Mammary microvascular endothelial cell (primary cell): ENCODE results near the gene CCDC18. TPM values are rescaled to one million over a fixed set of nuclear protein-coding genes. Genes with fewer than 3 reads are reported as not detected.

Source experiments
- total RNA-seq: library from RNA; depleted of rRNA; stranded (reverse); fragments of >200 nt; gene quantifications from 2 replicates; pipeline ENCODE4 v1.2.3, GENCODE V29; 2015

Gene CCDC18, protein sequence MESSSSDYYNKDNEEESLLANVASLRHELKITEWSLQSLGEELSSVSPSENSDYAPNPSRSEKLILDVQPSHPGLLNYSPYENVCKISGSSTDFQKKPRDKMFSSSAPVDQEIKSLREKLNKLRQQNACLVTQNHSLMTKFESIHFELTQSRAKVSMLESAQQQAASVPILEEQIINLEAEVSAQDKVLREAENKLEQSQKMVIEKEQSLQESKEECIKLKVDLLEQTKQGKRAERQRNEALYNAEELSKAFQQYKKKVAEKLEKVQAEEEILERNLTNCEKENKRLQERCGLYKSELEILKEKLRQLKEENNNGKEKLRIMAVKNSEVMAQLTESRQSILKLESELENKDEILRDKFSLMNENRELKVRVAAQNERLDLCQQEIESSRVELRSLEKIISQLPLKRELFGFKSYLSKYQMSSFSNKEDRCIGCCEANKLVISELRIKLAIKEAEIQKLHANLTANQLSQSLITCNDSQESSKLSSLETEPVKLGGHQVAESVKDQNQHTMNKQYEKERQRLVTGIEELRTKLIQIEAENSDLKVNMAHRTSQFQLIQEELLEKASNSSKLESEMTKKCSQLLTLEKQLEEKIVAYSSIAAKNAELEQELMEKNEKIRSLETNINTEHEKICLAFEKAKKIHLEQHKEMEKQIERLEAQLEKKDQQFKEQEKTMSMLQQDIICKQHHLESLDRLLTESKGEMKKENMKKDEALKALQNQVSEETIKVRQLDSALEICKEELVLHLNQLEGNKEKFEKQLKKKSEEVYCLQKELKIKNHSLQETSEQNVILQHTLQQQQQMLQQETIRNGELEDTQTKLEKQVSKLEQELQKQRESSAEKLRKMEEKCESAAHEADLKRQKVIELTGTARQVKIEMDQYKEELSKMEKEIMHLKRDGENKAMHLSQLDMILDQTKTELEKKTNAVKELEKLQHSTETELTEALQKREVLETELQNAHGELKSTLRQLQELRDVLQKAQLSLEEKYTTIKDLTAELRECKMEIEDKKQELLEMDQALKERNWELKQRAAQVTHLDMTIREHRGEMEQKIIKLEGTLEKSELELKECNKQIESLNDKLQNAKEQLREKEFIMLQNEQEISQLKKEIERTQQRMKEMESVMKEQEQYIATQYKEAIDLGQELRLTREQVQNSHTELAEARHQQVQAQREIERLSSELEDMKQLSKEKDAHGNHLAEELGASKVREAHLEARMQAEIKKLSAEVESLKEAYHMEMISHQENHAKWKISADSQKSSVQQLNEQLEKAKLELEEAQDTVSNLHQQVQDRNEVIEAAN (N-terminal part only)
- 5.7 and 6.1 TPM in 2 replicates for total RNA-seq

DNA sequence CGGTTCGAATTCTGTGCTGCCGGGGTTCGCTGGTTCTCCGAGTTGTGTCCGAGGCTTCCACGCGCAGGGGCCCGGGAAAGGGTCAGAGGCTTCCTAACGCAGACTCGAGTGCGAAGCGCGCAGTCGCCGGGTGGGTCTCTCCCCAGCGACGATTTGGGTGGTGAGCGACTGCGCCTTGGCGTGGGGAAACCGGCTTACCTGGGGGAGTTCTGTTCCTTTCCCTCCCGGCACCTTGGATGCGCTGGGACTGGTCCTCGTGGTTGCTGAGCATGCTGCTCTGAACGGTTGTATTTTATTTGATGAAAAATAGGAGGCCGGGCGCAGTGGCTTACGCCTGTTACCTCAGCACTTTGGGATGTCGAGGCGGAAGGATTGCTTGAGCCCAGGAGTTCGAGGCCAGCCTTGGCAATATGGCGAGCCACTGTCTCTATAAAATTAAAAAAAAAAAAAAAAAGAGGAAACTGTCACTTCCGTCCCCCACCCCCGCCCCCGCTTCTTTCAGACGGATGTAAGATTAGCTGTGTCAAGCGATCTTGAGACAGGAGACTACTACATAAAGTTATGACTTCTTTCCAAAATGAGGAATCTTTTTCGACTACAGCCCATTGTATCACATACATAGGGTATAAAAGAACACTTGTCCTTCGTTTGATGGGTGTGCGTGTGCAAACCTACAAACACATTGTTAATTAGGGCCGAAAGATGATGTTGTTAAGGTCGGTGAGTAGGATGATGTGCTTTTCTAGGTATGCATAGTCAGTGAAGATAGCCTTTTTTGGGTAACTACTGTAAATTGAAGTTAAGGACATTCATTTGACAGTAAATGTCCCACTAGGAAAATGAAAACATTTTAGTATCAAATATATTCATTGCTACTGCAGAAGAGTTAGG lies at the start of gene CCDC18:
TSS of gene CCDC18 (plus strand) at position 2 of the 891 bp plus-strand sequence. CDS start 2,638 bp downstream, outside the sequence.

DNA sequence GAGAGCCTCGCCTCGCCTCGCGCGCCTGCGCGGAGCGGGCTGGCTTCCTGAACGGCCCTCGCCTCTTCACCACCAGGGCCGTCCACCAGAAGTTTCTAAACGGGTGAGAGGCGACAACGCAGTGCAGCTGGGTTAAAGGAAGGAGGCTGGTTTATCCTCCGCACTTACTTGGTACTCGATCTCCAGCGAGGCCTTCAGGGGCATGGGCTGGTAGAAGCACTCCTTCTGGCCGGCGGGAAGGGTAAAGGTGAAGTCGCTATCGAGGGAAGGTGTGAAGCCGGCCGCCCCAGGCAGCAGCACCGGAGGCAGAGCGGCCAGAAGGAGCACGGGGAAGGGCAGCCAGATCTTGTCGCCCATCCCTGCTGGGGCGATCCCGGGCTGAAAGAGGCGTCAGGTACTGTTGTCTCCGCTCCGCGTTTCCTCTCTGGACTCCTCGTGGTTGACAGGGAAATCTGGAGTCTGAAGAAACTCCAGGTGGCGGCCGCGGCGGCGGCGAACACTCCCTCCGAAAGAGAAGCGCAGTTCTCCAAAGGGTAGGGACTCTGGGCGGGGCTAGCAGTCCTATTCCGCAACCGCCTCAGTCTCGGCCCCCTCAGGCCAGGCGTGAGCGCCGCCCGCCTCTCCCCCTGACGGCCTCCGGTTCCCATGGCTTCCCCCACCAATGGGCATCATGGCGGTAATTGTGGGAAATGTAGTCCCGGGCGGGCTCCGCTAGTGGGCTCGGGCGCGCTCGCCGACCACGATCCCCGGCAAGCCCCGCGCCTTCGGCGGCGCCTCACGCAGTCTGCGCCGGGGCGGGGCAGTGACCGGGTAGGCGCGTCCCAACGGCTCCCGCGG lies 420 bp upstream of the CCDC18 start, which contains the start of gene TMED5:
TSS of gene TMED5 (minus strand) at position 528 of the 837 bp plus-strand sequence. CDS start at position 357, 171 bp downstream.

Other genes with a start within 250 kb of the CCDC18 start
- 1.1 and 1.3 TPM in 2 replicates for gene DIPK1A, start 219.3 kb upstream of the CCDC18 start, total RNA-seq
- 12.5 and 18.8 TPM in 2 replicates for gene MTF2, start 101.4 kb upstream of the CCDC18 start, total RNA-seq
- gene TMED5, start 311 bp upstream of the CCDC18 start, total RNA-seq = 46.2 and 53.4 TPM in 2 replicates
- gene DR1, start 165.2 kb downstream of the CCDC18 start, total RNA-seq = 40.0 and 43.8 TPM in 2 replicates